OCI-LY7 (cell line): ENCODE measurements around the gene ARHGEF39. TPM values are rescaled to one million over a fixed set of nuclear protein-coding genes. Genes with fewer than 3 reads are reported as not detected.

Source experiments
- BruUV-seq: library from RNA; stranded (reverse); fragments of 400-500 nt; replicated peaks from 2 replicates; lab custom pipeline; 2021; lab: Mats Ljungman, UMichigan
- CTCF ChIA-PET: fragments of 300-600 bp; sonication (Branson Sonifier 250); formaldehyde crosslinking; loops from one replicate; lab custom pipeline; 2022; ENCODE audit warnings: antibody characterized with exemption; ENCODE audit not compliant: unreplicated experiment; lab: Charles Lee
- POLR2A ChIA-PET: fragments of 300-600 bp; sonication (Branson Sonifier 250); formaldehyde crosslinking; loops from one replicate; lab custom pipeline; 2022; ENCODE audit warnings: antibody characterized with exemption; lab: Charles Lee
- DNase-seq: peaks from one replicate; pipeline ENCODE4 v3.0.0-alpha.2; 2015; ENCODE audit warnings: low spot score
- H2AFZ ChIP-seq: fragments of 200-600 bp; sonication (generic), shearing (Covaris generic); 2 replicates; pipeline ENCODE4 v1.6.1; 2014; ENCODE audit warnings: mild to moderate bottlenecking, antibody characterized with exemption, low read length, moderate library complexity
- H3K27ac ChIP-seq: fragments of 200-600 bp; sonication (generic); 2 replicates; pipeline ENCODE4 v1.5.1; 2014; ENCODE audit warnings: mixed run types, low read depth, mild to moderate bottlenecking, moderate library complexity, low read length, inconsistent platforms; ENCODE audit not compliant: poor library complexity, severe bottlenecking
- H3K36me3 ChIP-seq: fragments of 200-600 bp; sonication (generic); 2 replicates; pipeline ENCODE4 v1.6.1; 2014; ENCODE audit warnings: mild to moderate bottlenecking, antibody characterized with exemption, low read length, moderate library complexity, mixed read lengths; ENCODE audit not compliant: insufficient read depth
- H3K4me1 ChIP-seq: fragments of 200-600 bp; sonication (generic); 2 replicates; pipeline ENCODE4 v1.5.1; 2014; ENCODE audit warnings: mild to moderate bottlenecking, low read length; ENCODE audit not compliant: insufficient read depth, poor library complexity, severe bottlenecking
- H3K4me2 ChIP-seq: fragments of 200-600 bp; sonication (generic); 2 replicates; pipeline ENCODE4 v1.6.1; 2014; ENCODE audit warnings: mild to moderate bottlenecking, low read length
- H3K4me3 ChIP-seq: fragments of 200-600 bp; sonication (generic); 2 replicates; pipeline ENCODE4 v1.5.1; 2014; ENCODE audit warnings: mild to moderate bottlenecking, low read depth, low read length; ENCODE audit not compliant: poor library complexity, severe bottlenecking
- H3K79me2 ChIP-seq: fragments of 200-600 bp; sonication (generic); 2 replicates; pipeline ENCODE4 v1.6.1; 2016; ENCODE audit warnings: low read depth, mild to moderate bottlenecking, low read length, moderate library complexity, mixed read lengths; ENCODE audit not compliant: insufficient read depth
- H3K9me2 ChIP-seq: fragments of 200-600 bp; sonication (generic); 2 replicates; pipeline ENCODE4 v1.6.1; 2016; ENCODE audit warnings: mild to moderate bottlenecking, low read length, mixed read lengths; ENCODE audit not compliant: insufficient read depth
- H3K9me3 ChIP-seq: fragments of 200-600 bp; sonication (generic); 2 replicates; pipeline ENCODE4 v1.6.1; 2014; ENCODE audit warnings: mild to moderate bottlenecking, mixed run types, low read length, mixed read lengths
- H4K20me1 ChIP-seq: fragments of 200-600 bp; sonication (generic); 2 replicates; pipeline ENCODE4 v1.6.1; 2014; ENCODE audit warnings: mild to moderate bottlenecking, antibody characterized with exemption, low read length, moderate library complexity, mixed read lengths; ENCODE audit not compliant: insufficient read depth
- CTCF ChIP-seq: fragments of 200-600 bp; sonication (generic); conservative IDR thresholded peaks from 2 replicates; pipeline ENCODE4 v1.5.1; 2014; ENCODE audit warnings: mild to moderate bottlenecking, antibody characterized with exemption, low read length, moderate library complexity, mixed read lengths
- EZH2phosphoT487 ChIP-seq: fragments of 200-600 bp; sonication (generic); IDR thresholded peaks from 2 replicates; pipeline ENCODE4 v1.6.1; 2018; ENCODE audit warnings: low read depth, borderline replicate concordance, mild to moderate bottlenecking, mixed run types, antibody characterized with exemption, low read length, moderate library complexity, mixed read lengths
- intact Hi-C: fragments of 100-400 bp; cut with micrococcal nuclease; formaldehyde crosslinking; loops from one replicate; pipeline ENCODE4 v1.10.0; 2022; ENCODE audit not compliant: unreplicated experiment
- total RNA-seq, 2 experiments: library from RNA; depleted of rRNA in 1 of 2; stranded (reverse); fragments of >200 nt in 1 of 2; shearing (Covaris generic) in 1 of 2; gene quantifications; 2 replicates each; pipeline ENCODE4 v1.2.3, GENCODE V29; 2014 to 2022

Gene ARHGEF39
- total RNA-seq, 2 experiments from 2014 or later, result 30.8 to 48.1 TPM

- no peak overlapping the region for H3K27ac ChIP-seq
- no peak overlapping the region for H3K4me2 ChIP-seq
- H3K36me3 ChIP-seq, result no peaks in the 10 kb centered on the region
- no peaks in the 10 kb centered on the region for H3K9me3 ChIP-seq
- no peaks in the 10 kb centered on the region for H4K20me1 ChIP-seq
- intact Hi-C loops, result no loop called here
- H3K4me1 ChIP-seq, result peaks cover 20% of the 10 kb centered on the region
- POLR2A ChIA-PET, result interaction anchor here (1.3 to 3.1 kb wide), 2 partner anchors 11 to 14 kb away, joined by 3 to 12 read pairs; partner anchors contain the start of gene ARHGEF39
- DNase-seq, result no peak
- no TSS peak for BruUV-seq
- CTCF ChIA-PET, result no interaction called here
- TF ChIP-seq EZH2phosphoT487 (no peak), CTCF (no peak)
- no peaks in the 10 kb centered on the region for H3K9me2 ChIP-seq
- H2AFZ ChIP-seq, result no peak overlapping the region
- no peak overlapping the region for H3K4me3 ChIP-seq
- H3K79me2 ChIP-seq, result no peaks in the 10 kb centered on the region
These were observed 10.9 kb upstream of the ARHGEF39 start for GRCh38 chr9:35675732-35676392.

- H3K4me3 ChIP-seq, result no peak overlapping the region
These were observed 10.2 kb upstream of the ARHGEF39 start for GRCh38 chr9:35675204-35675603.

More at GRCh38 chr9:35675204-35675603, 10.2 kb upstream of the ARHGEF39 start:
- H4K20me1 ChIP-seq, result no peaks in the 10 kb centered on the region
- ChIA-PET POLR2A (interaction anchor here (0.5 to 3.1 kb wide), 3 partner anchors 10 to 554 kb away, joined by 3 to 12 read pairs (median 5); partner anchors contain the start of gene ARHGEF39), CTCF (no interaction called here)
- intact Hi-C loops, result no loop called here
- no peaks in the 10 kb centered on the region for H3K36me3 ChIP-seq
- H3K4me1 ChIP-seq, result peaks cover 13% of the 10 kb centered on the region
- no peak for DNase-seq
- no peaks in the 10 kb centered on the region for H3K79me2 ChIP-seq
- H3K9me3 ChIP-seq, result no peaks in the 10 kb centered on the region
- H2AFZ ChIP-seq, result no peak overlapping the region
- TF ChIP-seq CTCF (no peak), EZH2phosphoT487 (no peak)
- no peaks in the 10 kb centered on the region for H3K9me2 ChIP-seq
- BruUV-seq, result no TSS peak
- no peak overlapping the region for H3K4me2 ChIP-seq
- H3K27ac ChIP-seq, result no peak overlapping the region
